Epithelial cell of proximal tubule (primary cell): ENCODE measurements around the gene ZSCAN2. TPM values are rescaled to one million over a fixed set of nuclear protein-coding genes. Genes with fewer than 3 reads are reported as not detected.

Experiments
- DNase-seq: peaks from one replicate; pipeline ENCODE4 v3.0.0-alpha.2; 2011; ENCODE audit warnings: low read depth
- H3K4me3 ChIP-seq: 2 replicates; pipeline ENCODE4 v1.5.1; 2011; ENCODE audit warnings: low read depth, mild to moderate bottlenecking, low read length
- total RNA-seq: library from RNA; depleted of rRNA; stranded (reverse); fragments of >200 nt; gene quantifications from 2 replicates; pipeline ENCODE4 v1.2.3, GENCODE V29; 2015
- TF ChIP-seq, protein P1 (sequence below): conservative IDR thresholded peaks from 2 replicates; pipeline ENCODE4 v1.5.1; 2012; ENCODE audit warnings: low read depth, mild to moderate bottlenecking, low read length

Gene ZSCAN2
- total RNA-seq, 1 donor from 2014 or later: 34.0 TPM

DNA sequence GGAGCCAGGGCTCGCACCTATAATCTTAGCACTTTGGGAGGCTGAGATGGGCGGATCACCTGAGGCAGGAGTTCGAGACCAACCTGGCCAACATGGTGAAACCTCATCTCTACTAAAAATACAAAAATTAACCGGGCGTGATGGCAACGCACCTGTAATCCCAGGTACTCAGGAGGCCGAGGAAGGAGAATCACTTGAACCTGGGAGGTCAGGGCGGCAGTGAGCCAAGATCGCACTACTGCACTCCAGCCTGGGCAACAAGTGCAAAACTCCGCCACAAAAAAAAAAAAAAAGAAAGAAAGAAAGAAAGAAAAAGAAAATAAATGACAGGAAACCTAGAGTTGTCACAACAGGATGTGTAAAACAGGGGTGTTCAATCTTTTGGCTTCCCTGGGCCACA lies 60.2 kb downstream of the ZSCAN2 start:
- H3K4me3 ChIP-seq: no peak overlapping the region
- no peak for DNase-seq
- TF ChIP-seq, protein P1, sequence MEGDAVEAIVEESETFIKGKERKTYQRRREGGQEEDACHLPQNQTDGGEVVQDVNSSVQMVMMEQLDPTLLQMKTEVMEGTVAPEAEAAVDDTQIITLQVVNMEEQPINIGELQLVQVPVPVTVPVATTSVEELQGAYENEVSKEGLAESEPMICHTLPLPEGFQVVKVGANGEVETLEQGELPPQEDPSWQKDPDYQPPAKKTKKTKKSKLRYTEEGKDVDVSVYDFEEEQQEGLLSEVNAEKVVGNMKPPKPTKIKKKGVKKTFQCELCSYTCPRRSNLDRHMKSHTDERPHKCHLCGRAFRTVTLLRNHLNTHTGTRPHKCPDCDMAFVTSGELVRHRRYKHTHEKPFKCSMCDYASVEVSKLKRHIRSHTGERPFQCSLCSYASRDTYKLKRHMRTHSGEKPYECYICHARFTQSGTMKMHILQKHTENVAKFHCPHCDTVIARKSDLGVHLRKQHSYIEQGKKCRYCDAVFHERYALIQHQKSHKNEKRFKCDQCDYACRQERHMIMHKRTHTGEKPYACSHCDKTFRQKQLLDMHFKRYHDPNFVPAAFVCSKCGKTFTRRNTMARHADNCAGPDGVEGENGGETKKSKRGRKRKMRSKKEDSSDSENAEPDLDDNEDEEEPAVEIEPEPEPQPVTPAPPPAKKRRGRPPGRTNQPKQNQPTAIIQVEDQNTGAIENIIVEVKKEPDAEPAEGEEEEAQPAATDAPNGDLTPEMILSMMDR: no peak

- TF ChIP-seq, protein P1: no peak
- DNase-seq: no peak
- H3K4me3 ChIP-seq: no peak overlapping the region
Measured at GRCh38 chr15:84666373-84666772, 65.6 kb downstream of the ZSCAN2 start.

DNA sequence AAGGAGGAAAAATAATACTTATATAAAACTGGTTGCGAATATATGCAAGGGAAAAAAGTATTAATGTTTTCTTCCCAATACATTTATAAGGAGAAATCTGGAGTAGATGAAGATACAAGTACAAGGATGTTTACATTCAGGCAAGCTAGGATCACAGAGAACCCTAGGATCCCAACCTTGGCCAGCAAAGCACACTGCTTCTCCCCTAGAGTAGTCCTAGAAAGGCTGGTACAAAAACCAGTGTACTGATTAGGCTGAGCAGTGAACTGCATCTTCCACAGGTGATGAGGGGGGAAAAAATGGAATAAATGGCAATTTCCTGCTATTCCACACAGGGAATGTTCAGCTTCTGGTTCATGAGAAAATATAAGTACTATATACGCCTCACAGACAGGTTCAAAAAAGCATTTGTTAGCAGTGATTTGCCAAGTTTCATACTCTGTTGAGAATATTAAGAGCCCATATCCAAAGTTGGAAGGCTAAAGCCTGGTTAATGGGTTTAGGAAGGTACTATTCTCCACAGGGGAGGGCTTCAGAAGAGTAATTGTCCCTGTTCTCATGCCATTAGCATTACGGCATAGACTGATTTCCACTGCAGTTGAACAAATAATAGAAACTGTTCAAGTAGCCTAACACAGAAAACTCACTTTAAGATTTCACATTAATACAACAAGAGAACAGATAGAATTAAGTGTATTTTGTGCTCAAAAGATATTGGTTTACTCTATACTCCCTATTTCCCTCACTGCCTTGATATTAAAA lies 67.6 kb downstream of the ZSCAN2 start:
- TF ChIP-seq, protein P1: no peak
- DNase-seq: no peak
- H3K4me3 ChIP-seq: no peak overlapping the region

GRCh38 chr15:84669726-84670125 lies 68.9 kb downstream of the ZSCAN2 start:
- no peak overlapping the region for H3K4me3 ChIP-seq
- TF ChIP-seq, protein P1: no peak
- DNase-seq: no peak

DNA sequence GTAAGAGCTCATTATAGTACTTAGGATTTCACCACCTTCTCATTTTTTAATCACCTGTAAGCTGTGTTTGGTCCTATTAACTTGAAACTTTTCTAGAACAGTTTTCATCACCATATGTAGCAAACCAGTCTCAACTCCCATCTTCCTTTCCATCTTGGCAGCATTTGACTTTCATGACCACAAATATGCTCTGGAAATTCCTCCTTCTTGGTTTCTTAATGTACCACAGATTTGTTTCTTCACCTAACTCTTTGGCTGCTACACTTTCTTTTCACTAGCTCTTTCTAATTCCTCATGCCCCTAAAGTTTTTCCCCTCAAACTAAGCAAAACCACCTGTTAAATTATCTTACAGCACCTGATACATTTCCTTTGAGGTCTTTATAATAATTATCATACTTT lies 70.4 kb downstream of the ZSCAN2 start:
- TF ChIP-seq, protein P1: no peak
- DNase-seq: no peak
- no peak overlapping the region for H3K4me3 ChIP-seq

Other genes starting within 250 kb of the ZSCAN2 start
- 14.7 and 20.5 TPM in 2 replicates for gene WDR73, start 53.3 kb downstream of the ZSCAN2 start, total RNA-seq
- 16.1 and 17.4 TPM in 2 replicates for gene NMB, start 57.2 kb downstream of the ZSCAN2 start, total RNA-seq
- gene SEC11A, start 115.1 kb downstream of the ZSCAN2 start, total RNA-seq: 192 and 236 TPM in 2 replicates
- gene ZNF592, start 147.6 kb downstream of the ZSCAN2 start, total RNA-seq: 8.2 and 8.6 TPM in 2 replicates
- gene ALPK3, start 216.3 kb downstream of the ZSCAN2 start, total RNA-seq: 24.7 and 30.8 TPM in 2 replicates